HepG2 (cell line): Measurements from ENCODE around the gene KCTD19. TPM values are rescaled to one million over a fixed set of nuclear protein-coding genes. Genes with fewer than 3 reads are reported as not detected.

Source experiments
- ARNT2 ChIP-seq: sonication (generic); formaldehyde crosslinking; IDR thresholded peaks from 2 replicates; pipeline ENCODE4 v1.8.0; 2022; ENCODE audit warnings: mild to moderate bottlenecking, low read depth, missing genetic modification reagents, moderate library complexity
- CENPT ChIP-seq: sonication (generic); formaldehyde crosslinking; IDR thresholded peaks from 2 replicates; pipeline ENCODE4 v1.8.0; 2022; ENCODE audit warnings: low read depth, mild to moderate bottlenecking, moderate library complexity, missing genetic modification reagents
- GTF2F1 ChIP-seq: fragments of 150-350 bp; IDR thresholded peaks from 2 replicates; pipeline ENCODE4 v1.6.1; 2014; ENCODE audit warnings: low read length
- HDAC2 ChIP-seq: sonication (generic); formaldehyde crosslinking; IDR thresholded peaks from 2 replicates; pipeline ENCODE4 v1.4.0; 2020; ENCODE audit warnings: missing genetic modification reagents
- HNRNPLL ChIP-seq: fragments of 200-400 bp; formaldehyde crosslinking; IDR thresholded peaks from 2 replicates; pipeline ENCODE4 v1.6.1; 2017; ENCODE audit warnings: mild to moderate bottlenecking, low read depth, low read length; ENCODE audit not compliant: poor library complexity, severe bottlenecking
- KLF16 ChIP-seq, 2 experiments: sonication (generic) in 1 of 2; formaldehyde crosslinking in 1 of 2; IDR thresholded peaks; 2 replicates each; pipeline versions ENCODE4 v1.6.1 to v1.8.0; 2016 to 2023; ENCODE audit warnings: missing genetic modification reagents in 2 of 2, missing compliant biosample characterization in 1 of 2
- PRDM4 ChIP-seq: sonication (generic); formaldehyde crosslinking; IDR thresholded peaks from 2 replicates; pipeline ENCODE4 v1.9.0; 2021; ENCODE audit warnings: missing genetic modification reagents, borderline replicate concordance
- STAT6 ChIP-seq: sonication (generic); formaldehyde crosslinking; IDR thresholded peaks from 2 replicates; pipeline ENCODE4 v1.4.0; 2020; ENCODE audit warnings: missing genetic modification reagents, mild to moderate bottlenecking, borderline replicate concordance
- TBX3 ChIP-seq: fragments of 450-650 bp; IDR thresholded peaks from 2 replicates; pipeline ENCODE4 v1.6.1; 2017; ENCODE audit warnings: antibody characterized with exemption, mild to moderate bottlenecking, inconsistent platforms, borderline replicate concordance
- TMF1 ChIP-seq: sonication (generic); formaldehyde crosslinking; IDR thresholded peaks from 2 replicates; pipeline ENCODE4 v1.8.1; 2022; ENCODE audit warnings: low read depth, missing genetic modification reagents
- ZMYM2 ChIP-seq: sonication (generic); formaldehyde crosslinking; IDR thresholded peaks from 2 replicates; pipeline ENCODE4 v1.8.0; 2022; ENCODE audit warnings: mild to moderate bottlenecking, missing genetic modification reagents
- ZNF143 ChIP-seq: sonication (generic); formaldehyde crosslinking; IDR thresholded peaks from 2 replicates; pipeline ENCODE4 v1.4.0; 2020; ENCODE audit warnings: missing genetic modification reagents
- ZNF552 ChIP-seq: sonication (generic); formaldehyde crosslinking; IDR thresholded peaks from 2 replicates; pipeline ENCODE4 v1.9.0; 2022; ENCODE audit warnings: missing genetic modification reagents, mild to moderate bottlenecking, borderline replicate concordance
- ZNF557 ChIP-seq: sonication (generic); formaldehyde crosslinking; IDR thresholded peaks from 2 replicates; pipeline ENCODE4 v1.4.0; 2020; ENCODE audit warnings: missing genetic modification reagents
- polyA plus RNA-seq, 8 experiments: library from polyadenylated mRNA; depleted of rRNA in 3 of 8; stranded (reverse) in 7 of 8; unstranded in 1 of 8; fragments of >200 nt; fragmentation: Illumina TruSeq in 4 of 8; extraction: Trizol in 4 of 8; gene quantifications; 2 replicates each; pipeline versions ENCODE4 v1.2.1 to v1.2.3, GENCODE V29; 2011 to 2016; ENCODE audit warnings: low read depth in 4 of 8, missing spikeins in 1 of 8, mixed read lengths in 1 of 8; ENCODE audit not compliant: insufficient read depth in 1 of 8
- total RNA-seq, 5 experiments: library from RNA; depleted of rRNA; stranded (reverse); fragments of >200 nt; fragmentation: Illumina TruSeq; extraction: Trizol; gene quantifications; 2 replicates each; pipeline ENCODE4 v1.2.3, GENCODE V29; 2016; ENCODE audit warnings: low read depth in 1 of 5
- TF ChIP-seq, protein P1 (sequence below): sonication (generic); formaldehyde crosslinking; IDR thresholded peaks from 2 replicates; pipeline ENCODE4 v1.4.0; 2020; ENCODE audit warnings: missing genetic modification reagents
- TF ChIP-seq, protein P2 (sequence below): sonication (generic); formaldehyde crosslinking; IDR thresholded peaks from 2 replicates; pipeline ENCODE4 v1.4.0; 2020; ENCODE audit warnings: missing genetic modification reagents; ENCODE audit errors: not compliant biosample characterization

Gene KCTD19
- total and polyA plus RNA-seq, 2 of the 13 experiments (the other 11 are each of a cell fraction or from before 2014, with no cell fraction given) = not detected

- TF ChIP-seq CENPT (CRISPR knock-in tag) (no peak), STAT6 (CRISPR knock-in tag) (peak; percentile 63; the same call in 1 of the 2 replicates), ARNT2 (CRISPR knock-in tag) (peak; percentile 89), KLF16 (CRISPR knock-in tag; IDR thresholded peaks at IDR 0.05) (peak; percentile 32 to 75; a peak in 1 of 4 replicates), ZNF552 (CRISPR knock-in tag) (no peak; the same call in 1 of the 2 replicates), TBX3 (peak; percentile 37; the same call in 1 of the 2 replicates), PRDM4 (peak; percentile 85; the same call in 1 of the 2 replicates), GTF2F1 (no peak), ZMYM2 (peak; percentile 66), ZNF143 (0 out of 2 replicates have a peak, but pooled peaks have one; percentile 51), HNRNPLL (peak; percentile 93), HDAC2 (CRISPR knock-in tag) (peak; percentile 94), TMF1 (peak; percentile 88; the same call in 1 of the 2 replicates), ZNF557 (CRISPR knock-in tag) (peak; percentile 96)
- TF ChIP-seq, protein P1, sequence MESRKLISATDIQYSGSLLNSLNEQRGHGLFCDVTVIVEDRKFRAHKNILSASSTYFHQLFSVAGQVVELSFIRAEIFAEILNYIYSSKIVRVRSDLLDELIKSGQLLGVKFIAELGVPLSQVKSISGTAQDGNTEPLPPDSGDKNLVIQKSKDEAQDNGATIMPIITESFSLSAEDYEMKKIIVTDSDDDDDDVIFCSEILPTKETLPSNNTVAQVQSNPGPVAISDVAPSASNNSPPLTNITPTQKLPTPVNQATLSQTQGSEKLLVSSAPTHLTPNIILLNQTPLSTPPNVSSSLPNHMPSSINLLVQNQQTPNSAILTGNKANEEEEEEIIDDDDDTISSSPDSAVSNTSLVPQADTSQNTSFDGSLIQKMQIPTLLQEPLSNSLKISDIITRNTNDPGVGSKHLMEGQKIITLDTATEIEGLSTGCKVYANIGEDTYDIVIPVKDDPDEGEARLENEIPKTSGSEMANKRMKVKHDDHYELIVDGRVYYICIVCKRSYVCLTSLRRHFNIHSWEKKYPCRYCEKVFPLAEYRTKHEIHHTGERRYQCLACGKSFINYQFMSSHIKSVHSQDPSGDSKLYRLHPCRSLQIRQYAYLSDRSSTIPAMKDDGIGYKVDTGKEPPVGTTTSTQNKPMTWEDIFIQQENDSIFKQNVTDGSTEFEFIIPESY (CRISPR knock-in tag) = peak; percentile 55; the same call in 1 of the 2 replicates
- TF ChIP-seq, protein P2, sequence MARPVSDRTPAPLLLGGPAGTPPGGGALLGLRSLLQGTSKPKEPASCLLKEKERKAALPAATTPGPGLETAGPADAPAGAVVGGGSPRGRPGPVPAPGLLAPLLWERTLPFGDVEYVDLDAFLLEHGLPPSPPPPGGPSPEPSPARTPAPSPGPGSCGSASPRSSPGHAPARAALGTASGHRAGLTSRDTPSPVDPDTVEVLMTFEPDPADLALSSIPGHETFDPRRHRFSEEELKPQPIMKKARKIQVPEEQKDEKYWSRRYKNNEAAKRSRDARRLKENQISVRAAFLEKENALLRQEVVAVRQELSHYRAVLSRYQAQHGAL (CRISPR knock-in tag) = peak; percentile 17
Observed at GRCh38 chr16:67246081-67246755, 80.3 kb downstream of the KCTD19 start (continued).
